Activated CD4-positive, CD25-positive, alpha-beta regulatory T cell treated with anti-CD3 and anti-CD28 coated beads, Interleukin-2, amount 50 U/mL, for 24 hours (primary cell): ENCODE results near the gene ORC2.
A peak's percentile ranks its signal among the peaks of the same experiment; 100 is the strongest.
"Not testable (repeated sequence)": the region's sequence is repeated elsewhere in the genome, so short reads cannot be mapped to it uniquely, and the experiment has no call there.

Experiments
- ATAC-seq, 2 donors: fragments of 150-1000 bp; cut with Tn5 transposase; one replicate each; pipeline ENCODE4 v1.10.0; 2021; ENCODE audit warnings: mild to moderate bottlenecking in 1 of 2, moderate library complexity in 1 of 2

The ORC2 gene

GRCh38 chr2:200963124-200963917, at the start of gene ORC2:
TSS of gene ORC2 (minus strand) at chr2:200963660. CDS start at chr2:200958123, 5,537 bp downstream.
- ATAC-seq, result peak; percentile 95

- no peak for ATAC-seq
Measured at GRCh38 chr2:201008296-201008829, 44.9 kb upstream of the ORC2 start.

- no peak for ATAC-seq
Measured at GRCh38 chr2:201007584-201007998, 44.1 kb upstream of the ORC2 start.

- ATAC-seq, result no peak
Measured at GRCh38 chr2:201006704-201007103, 43.2 kb upstream of the ORC2 start.

- ATAC-seq, result no peak
Measured at GRCh38 chr2:201004370-201004769, 40.9 kb upstream of the ORC2 start.

- ATAC-seq, result no peak
Measured at GRCh38 chr2:200993097-200993496, 29.6 kb upstream of the ORC2 start.

- ATAC-seq, result no peak
Measured at GRCh38 chr2:200987137-200987536, 23.7 kb upstream of the ORC2 start.

- ATAC-seq, result no peak
Measured at GRCh38 chr2:200985799-200986198, 22.3 kb upstream of the ORC2 start.

GRCh38 chr2:200976710-200977109, 13.2 kb upstream of the ORC2 start:
- ATAC-seq, result no peak

GRCh38 chr2:200975672-200976071, 12.2 kb upstream of the ORC2 start:
- peak; percentile 53 to 88 for ATAC-seq

GRCh38 chr2:200970057-200970456, 6.6 kb upstream of the ORC2 start:
- not testable (repeated sequence) for ATAC-seq

- ATAC-seq, result no peak
Measured at GRCh38 chr2:200968735-200969134, 5.3 kb upstream of the ORC2 start.

GRCh38 chr2:200968162-200968561, 4.7 kb upstream of the ORC2 start:
- ATAC-seq, result no peak

- ATAC-seq, result no peak
Measured at GRCh38 chr2:200966770-200967169, 3.3 kb upstream of the ORC2 start.

- ATAC-seq, result no peak
Measured at GRCh38 chr2:200964498-200964897, 1.0 kb upstream of the ORC2 start.

GRCh38 chr2:200963918-200964252, 425 bp upstream of the ORC2 start:
- peak; percentile 1 to 5 for ATAC-seq

- peak; percentile 3 to 6 for ATAC-seq
Measured at GRCh38 chr2:200962811-200963123, 693 bp downstream of the ORC2 start.

- ATAC-seq, result no peak
Measured at GRCh38 chr2:200961674-200962073, 1.8 kb downstream of the ORC2 start.

- no peak for ATAC-seq
Measured at GRCh38 chr2:200950378-200950777, 13.1 kb downstream of the ORC2 start.

GRCh38 chr2:200945395-200945729, 18.1 kb downstream of the ORC2 start:
- no peak for ATAC-seq

- peak; percentile 87 to 89 for ATAC-seq
Measured at GRCh38 chr2:200944467-200945394, 18.7 kb downstream of the ORC2 start.

- no peak for ATAC-seq
Measured at GRCh38 chr2:200943527-200944105, 19.8 kb downstream of the ORC2 start.

GRCh38 chr2:200939832-200940231, 23.6 kb downstream of the ORC2 start:
- no peak for ATAC-seq
